ACC112 (cell line): ENCODE data around the gene SLC44A2.
A peak's percentile ranks its signal among the peaks of the same experiment; 100 is the strongest.

Source experiments
- H2AFZ ChIP-seq: fragments of 200-600 bp; sonication (generic); one replicate; pipeline ENCODE4 v1.6.0; 2017; ENCODE audit warnings: antibody characterized with exemption, low read length; ENCODE audit not compliant: unreplicated experiment
- H3K27ac ChIP-seq: fragments of 200-600 bp; sonication (generic); 2 replicates; pipeline ENCODE4 v1.5.1; 2014; ENCODE audit warnings: low read depth, mild to moderate bottlenecking, antibody characterized with exemption, low read length, moderate library complexity
- H3K27me3 ChIP-seq: fragments of 200-600 bp; sonication (generic); 2 replicates; pipeline ENCODE4 v1.6.1; 2014; ENCODE audit warnings: mild to moderate bottlenecking, antibody characterized with exemption, low read length, moderate library complexity, mixed read lengths; ENCODE audit not compliant: insufficient read depth
- H3K36me3 ChIP-seq: fragments of 200-600 bp; sonication (generic); 2 replicates; pipeline ENCODE4 v1.6.1; 2016; ENCODE audit warnings: mild to moderate bottlenecking, antibody characterized with exemption, low read length, moderate library complexity, mixed read lengths; ENCODE audit not compliant: insufficient read depth
- H3K4me1 ChIP-seq: fragments of 200-600 bp; sonication (generic); one replicate; pipeline ENCODE4 v1.6.1; 2016; ENCODE audit warnings: low read length, mixed read lengths; ENCODE audit not compliant: insufficient read depth, unreplicated experiment, control insufficient read depth
- H3K4me3 ChIP-seq: fragments of 200-600 bp; sonication (generic); 2 replicates; pipeline ENCODE4 v1.5.1; 2014; ENCODE audit warnings: mild to moderate bottlenecking, low read depth, low read length
- H3K79me2 ChIP-seq: fragments of 200-600 bp; sonication (generic); one replicate; pipeline ENCODE4 v1.6.0; 2016; ENCODE audit warnings: low read length; ENCODE audit not compliant: control insufficient read depth, unreplicated experiment, insufficient read depth

SLC44A2 gene

DNA sequence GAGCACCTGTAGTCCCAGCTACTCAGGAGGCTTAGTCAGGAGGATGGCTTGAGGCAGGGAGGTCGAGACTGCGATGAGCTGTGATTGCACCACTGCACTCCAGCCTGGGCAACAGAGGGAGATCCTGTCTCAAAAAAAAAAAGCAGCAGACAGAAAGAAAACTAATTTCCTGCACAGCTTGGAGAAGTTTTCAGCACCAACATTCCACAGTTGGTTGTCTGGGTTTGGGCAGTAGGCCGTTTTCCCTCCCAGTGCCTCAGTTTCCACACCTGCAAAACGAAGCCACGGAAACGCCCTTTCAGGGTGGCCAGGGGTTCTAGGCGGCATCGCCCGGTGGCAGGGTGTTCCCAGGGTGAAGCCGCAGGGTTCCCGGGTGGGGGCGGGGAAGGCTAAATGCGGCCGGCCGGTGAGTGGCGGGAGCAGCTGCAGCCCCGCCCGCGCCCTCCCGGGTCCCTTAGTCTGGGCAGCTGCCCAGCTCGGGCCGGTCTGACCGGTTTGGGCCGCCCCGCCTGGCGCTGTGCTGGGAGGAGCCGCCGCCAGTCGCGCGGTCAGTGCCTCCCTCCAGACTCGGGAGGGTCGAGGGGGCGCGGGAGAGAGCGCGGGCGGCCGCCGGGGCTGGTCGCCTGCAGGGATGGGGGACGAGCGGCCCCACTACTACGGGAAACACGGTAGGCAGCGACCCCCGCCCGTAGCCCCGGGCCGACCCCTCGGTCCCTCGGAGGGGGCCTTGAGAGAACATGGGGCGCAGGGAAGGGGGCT, at the start of gene SLC44A2:
Gene SLC44A2 (plus strand): TSS at position 551 of the 759 bp plus-strand sequence. CDS start 81 bp downstream, at position 632.
- Histone ChIP-seq H3K36me3 (no peaks in the 10 kb centered on the region), H3K4me1 (peaks cover 4% of the 10 kb centered on the region), H3K4me3 (peak within 1 kb of the TSS; percentile 75), H3K27ac (peak within 1 kb of the TSS; percentile 27; the same call in 1 of the 2 replicates), H3K79me2 (peaks cover 9% of the 10 kb centered on the region), H3K27me3 (no peaks in the 10 kb centered on the region), H2AFZ (no peak within 1 kb of the TSS)

DNA sequence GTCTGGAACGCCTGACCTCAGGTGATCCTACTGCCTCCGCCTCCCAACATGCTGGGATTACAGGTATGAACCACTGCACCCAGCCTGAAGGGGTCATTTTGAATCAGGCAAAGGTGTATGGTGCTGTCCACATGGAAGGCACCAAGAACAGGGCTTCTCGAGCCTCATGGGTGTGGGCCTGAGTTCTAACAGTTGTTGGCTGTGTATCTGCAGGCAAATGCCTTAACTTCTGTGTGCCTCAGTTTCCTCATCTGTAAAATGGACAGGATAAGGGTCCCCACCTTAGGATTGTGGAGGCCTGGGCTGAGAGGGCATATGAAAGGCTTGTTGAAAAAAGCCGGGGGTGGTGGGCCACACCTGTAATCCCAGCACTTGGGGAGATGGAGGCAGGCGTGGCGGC, 47.4 kb upstream of the SLC44A2 start:
- no peak overlapping the region for H3K4me3 ChIP-seq
- no peaks in the 10 kb centered on the region for H3K4me1 ChIP-seq
- no peak overlapping the region for H2AFZ ChIP-seq
- H3K36me3 ChIP-seq: no peaks in the 10 kb centered on the region
- H3K27me3 ChIP-seq: no peaks in the 10 kb centered on the region
- H3K79me2 ChIP-seq: no peaks in the 10 kb centered on the region
- no peak overlapping the region for H3K27ac ChIP-seq

DNA sequence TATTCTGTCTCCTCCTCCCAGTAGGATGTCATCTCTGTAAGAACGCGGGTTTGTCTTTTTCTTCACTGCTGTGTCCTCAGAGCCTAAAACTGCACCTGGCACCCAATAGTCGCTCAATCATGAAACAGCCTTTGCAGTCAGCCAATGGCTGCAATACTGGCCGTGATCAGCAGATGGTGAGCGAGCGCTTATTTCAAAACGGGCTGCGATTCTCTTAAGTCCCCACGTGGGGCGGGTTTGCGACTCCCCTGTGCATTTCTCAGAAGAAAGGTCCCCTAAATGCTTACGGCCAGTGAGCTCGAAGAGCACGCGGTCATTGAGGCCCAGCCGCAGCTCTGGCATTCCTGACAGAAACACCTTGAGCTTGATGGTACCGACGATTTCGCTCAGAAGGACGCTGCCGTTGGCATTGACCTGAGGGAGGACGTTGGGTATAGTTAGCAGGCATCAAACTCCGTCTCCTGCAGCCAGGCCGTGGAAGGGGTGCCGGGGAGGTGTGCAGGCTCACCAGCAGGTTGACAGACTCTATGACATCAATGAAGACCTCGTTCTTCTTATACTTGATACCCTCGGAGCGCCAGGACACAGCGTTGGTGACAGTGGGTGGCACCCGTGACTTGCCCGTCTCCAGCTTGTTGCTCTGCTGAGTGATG, 44.2 kb upstream of the SLC44A2 start:
- H3K4me3 ChIP-seq: peak overlapping the region; percentile 63; the same call in 1 of the 2 replicates
- no peaks in the 10 kb centered on the region for H3K27me3 ChIP-seq
- H3K27ac ChIP-seq: no peak overlapping the region
- H2AFZ ChIP-seq: peak overlapping the region; percentile 81
- no peaks in the 10 kb centered on the region for H3K4me1 ChIP-seq
- H3K79me2 ChIP-seq: no peaks in the 10 kb centered on the region
- H3K36me3 ChIP-seq: no peaks in the 10 kb centered on the region

DNA sequence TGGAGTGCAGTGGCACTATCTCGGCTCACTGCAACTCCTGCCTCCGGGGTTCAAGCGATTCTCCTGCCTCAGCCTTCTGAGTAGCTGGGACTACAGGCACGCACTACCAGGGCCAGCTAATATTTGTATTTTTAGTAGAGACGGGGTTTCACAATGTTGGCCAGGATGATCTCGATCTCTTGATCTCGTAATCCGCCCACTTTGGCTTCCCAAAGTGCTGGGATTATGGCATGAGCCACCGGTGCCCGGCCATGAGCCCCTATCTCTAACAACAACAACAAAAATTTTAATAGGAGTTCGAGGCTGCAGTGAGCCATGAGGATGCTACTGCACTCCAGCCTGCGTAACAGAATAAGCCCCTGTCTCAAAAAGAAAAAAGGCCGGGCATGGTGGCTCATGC, 43.3 kb upstream of the SLC44A2 start:
- Histone ChIP-seq H3K4me1 (no peaks in the 10 kb centered on the region), H3K4me3 (no peak overlapping the region), H3K36me3 (no peaks in the 10 kb centered on the region), H3K79me2 (no peaks in the 10 kb centered on the region), H2AFZ (no peak overlapping the region), H3K27me3 (peaks cover 4% of the 10 kb centered on the region; the same call in 1 of the 2 replicates), H3K27ac (no peak overlapping the region)

DNA sequence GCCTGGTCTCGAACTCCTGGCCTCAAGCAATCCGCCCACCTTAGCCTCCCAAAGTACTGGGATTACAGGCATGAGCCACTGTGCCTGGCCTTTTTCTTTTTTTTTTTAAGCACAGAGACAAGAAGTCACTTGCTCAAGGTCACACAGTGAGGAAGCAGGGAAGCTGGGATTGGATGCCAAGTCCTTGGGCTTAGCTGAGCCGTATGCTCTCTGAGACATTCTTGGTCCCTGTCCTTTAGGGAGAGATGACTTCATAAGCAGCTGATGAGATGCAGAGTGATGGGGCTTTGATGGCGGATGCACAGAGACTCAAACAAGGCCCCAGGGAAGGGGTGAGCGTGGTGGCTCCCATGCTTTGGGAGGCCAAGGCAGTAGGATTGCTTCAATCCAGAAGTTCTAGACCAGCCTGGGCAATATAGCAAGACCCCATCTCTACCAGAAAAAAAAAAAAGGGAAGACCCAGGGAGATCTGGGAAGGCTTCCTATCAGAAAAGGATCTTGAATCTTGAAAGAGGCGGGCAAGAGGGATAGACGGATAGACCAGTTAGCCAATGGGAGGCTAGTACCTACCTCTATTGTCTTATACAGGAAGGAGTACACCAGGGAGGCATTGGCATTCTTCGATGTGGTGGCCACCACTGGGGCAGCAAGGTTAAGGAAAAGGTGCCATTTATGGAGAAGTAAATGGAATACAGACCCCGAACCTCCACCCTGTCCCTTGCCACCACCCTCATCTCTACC, 42.1 kb upstream of the SLC44A2 start:
- H3K79me2 ChIP-seq: no peaks in the 10 kb centered on the region
- no peaks in the 10 kb centered on the region for H3K4me1 ChIP-seq
- no peak overlapping the region for H3K27ac ChIP-seq
- no peak overlapping the region for H3K4me3 ChIP-seq
- no peaks in the 10 kb centered on the region for H3K36me3 ChIP-seq
- peaks cover 14% of the 10 kb centered on the region for H3K27me3 ChIP-seq
- no peak overlapping the region for H2AFZ ChIP-seq

DNA sequence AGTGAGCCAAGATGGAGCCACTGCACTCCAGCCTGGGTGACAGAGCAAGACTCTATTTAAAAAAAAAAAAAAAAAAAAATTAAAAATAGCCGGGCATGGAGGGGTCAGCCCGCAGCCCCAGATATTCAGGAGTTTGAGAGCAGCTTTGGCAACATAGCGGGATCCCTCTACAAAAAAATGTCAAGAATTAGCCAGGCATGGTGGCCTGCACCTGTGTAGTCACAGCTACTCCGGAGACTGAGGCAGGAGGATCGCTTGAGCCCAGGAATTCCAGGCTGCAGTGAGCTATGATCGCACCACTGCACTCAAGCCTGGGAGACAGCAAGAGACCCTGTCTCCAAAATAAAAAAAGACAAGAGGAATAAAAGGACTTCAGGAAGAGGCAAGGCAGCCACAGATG, 39.0 kb upstream of the SLC44A2 start:
- H3K79me2 ChIP-seq: no peaks in the 10 kb centered on the region
- no peaks in the 10 kb centered on the region for H3K4me1 ChIP-seq
- H3K27ac ChIP-seq: no peak overlapping the region
- peaks cover 14% of the 10 kb centered on the region for H3K27me3 ChIP-seq
- no peak overlapping the region for H2AFZ ChIP-seq
- H3K4me3 ChIP-seq: no peak overlapping the region
- no peaks in the 10 kb centered on the region for H3K36me3 ChIP-seq

DNA sequence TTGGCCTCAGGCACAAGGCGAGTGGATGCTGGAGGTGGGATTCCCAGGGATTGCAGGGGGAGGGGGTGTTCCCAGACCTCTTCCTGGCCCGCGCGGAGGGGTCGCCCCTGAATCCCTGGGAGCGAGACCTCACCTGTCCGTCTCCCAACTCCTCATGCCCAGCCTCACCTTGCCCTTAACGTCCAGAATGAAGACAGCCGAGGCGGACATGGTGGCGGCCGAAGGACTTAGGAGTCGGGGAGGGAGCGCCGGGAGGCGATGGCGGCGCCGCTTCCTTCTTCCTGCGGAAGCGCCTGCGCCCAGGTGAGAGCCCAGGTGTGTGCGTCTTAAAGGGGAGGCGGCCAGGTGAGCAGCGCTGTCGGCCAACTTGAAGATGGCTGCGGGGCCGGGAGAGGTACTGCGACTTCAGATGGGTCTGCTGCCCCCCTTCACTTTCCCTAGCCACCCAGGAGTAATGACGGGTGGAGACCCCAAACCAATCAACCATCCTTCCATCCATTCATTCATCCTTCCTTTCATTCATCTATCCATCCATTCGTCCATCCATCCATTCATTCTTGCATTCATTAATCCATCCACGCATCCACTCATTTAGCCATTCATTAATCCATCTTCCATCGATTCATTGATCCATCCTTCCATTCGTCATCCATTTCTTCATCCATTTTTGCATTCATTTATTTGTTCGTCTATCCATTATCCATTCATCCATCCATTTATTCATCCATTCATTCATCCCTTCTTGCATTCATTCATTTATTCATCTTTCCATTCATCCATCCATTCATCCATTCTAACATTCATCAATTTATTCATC, 38.1 kb upstream of the SLC44A2 start, which contains the start of gene AP1M2:
Gene AP1M2 (minus strand): TSS at position 291 of the 817 bp plus-strand sequence. CDS start 81 bp downstream, at position 210.
- no peaks in the 10 kb centered on the region for H3K4me1 ChIP-seq
- no peak within 1 kb of the TSS for H3K27ac ChIP-seq
- H2AFZ ChIP-seq: no peak within 1 kb of the TSS
- H3K4me3 ChIP-seq: no peak within 1 kb of the TSS
- peaks cover 14% of the 10 kb centered on the region for H3K27me3 ChIP-seq
- no peaks in the 10 kb centered on the region for H3K79me2 ChIP-seq
- H3K36me3 ChIP-seq: no peaks in the 10 kb centered on the region

DNA sequence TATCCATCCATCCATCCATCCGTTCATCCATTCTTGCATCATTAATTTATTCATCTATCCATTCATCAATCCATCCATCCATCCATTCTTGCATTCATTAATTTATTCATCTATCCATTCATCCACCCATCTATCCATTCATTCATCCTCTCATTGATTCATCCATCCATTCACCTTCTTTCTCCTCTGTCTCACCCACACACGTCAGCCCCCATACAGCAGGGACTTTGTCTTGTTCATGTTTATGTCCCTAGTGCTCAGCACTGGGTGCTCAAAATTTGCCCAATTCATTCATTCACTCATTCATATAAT, 37.6 kb upstream of the SLC44A2 start:
- no peaks in the 10 kb centered on the region for H3K4me1 ChIP-seq
- no peak overlapping the region for H3K4me3 ChIP-seq
- H3K27ac ChIP-seq: no peak overlapping the region
- no peaks in the 10 kb centered on the region for H3K36me3 ChIP-seq
- H3K27me3 ChIP-seq: peaks cover 14% of the 10 kb centered on the region
- no peak overlapping the region for H2AFZ ChIP-seq
- H3K79me2 ChIP-seq: no peaks in the 10 kb centered on the region

DNA sequence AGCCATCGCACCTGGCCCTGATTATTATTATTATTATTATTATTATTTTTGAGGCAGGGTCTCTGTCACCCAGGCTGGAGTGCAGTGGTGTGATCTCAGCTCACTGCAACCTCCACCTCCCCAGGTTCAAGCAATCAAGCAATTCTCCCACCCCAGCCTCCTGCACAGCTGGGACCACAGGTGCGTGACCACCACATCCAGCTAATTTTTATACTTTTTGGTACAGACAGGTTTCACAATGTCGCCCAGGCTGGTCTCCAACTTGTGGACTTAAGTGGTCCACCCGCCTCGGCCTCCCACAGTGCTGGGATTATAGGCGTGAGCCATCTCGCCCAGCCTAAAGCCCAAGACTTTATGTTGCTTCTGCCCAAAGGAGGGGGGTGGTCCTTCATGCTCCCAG, 32.2 kb upstream of the SLC44A2 start:
- no peaks in the 10 kb centered on the region for H3K4me1 ChIP-seq
- no peak overlapping the region for H2AFZ ChIP-seq

More for the DNA sequence above, 32.2 kb upstream of the SLC44A2 start:
- H3K36me3 ChIP-seq: no peaks in the 10 kb centered on the region
- H3K27ac ChIP-seq: no peak overlapping the region
- H3K27me3 ChIP-seq: no peaks in the 10 kb centered on the region
- H3K79me2 ChIP-seq: no peaks in the 10 kb centered on the region
- no peak overlapping the region for H3K4me3 ChIP-seq
